ENCODE measurements around the gene SMC3. TPM values are rescaled to one million over a fixed set of nuclear protein-coding genes. Genes with fewer than 3 reads are reported as not detected.

Gene SMC3
- total RNA-seq, 1 experiment from 2014 or later, result 18.4 TPM

GRCh38 chr10:110641256-110641655 lies 73.8 kb downstream of the SMC3 start:
- BruUV-seq (replicated peaks), result no TSS peak
- CTCF ChIA-PET, result no interaction called here
- no peaks in the 10 kb centered on the region for H3K36me3 ChIP-seq (ENCODE audit: low read depth, low read length)
- TF ChIP-seq EZH2phosphoT487 (IDR thresholded peaks at IDR 0.05; ENCODE audit: borderline replicate concordance, low read length), result no peak
- TF ChIP-seq EZH2 (IDR thresholded peaks at IDR 0.05; ENCODE audit: low read length, unreplicated experiment), result no peak
- TF ChIP-seq, protein P1, sequence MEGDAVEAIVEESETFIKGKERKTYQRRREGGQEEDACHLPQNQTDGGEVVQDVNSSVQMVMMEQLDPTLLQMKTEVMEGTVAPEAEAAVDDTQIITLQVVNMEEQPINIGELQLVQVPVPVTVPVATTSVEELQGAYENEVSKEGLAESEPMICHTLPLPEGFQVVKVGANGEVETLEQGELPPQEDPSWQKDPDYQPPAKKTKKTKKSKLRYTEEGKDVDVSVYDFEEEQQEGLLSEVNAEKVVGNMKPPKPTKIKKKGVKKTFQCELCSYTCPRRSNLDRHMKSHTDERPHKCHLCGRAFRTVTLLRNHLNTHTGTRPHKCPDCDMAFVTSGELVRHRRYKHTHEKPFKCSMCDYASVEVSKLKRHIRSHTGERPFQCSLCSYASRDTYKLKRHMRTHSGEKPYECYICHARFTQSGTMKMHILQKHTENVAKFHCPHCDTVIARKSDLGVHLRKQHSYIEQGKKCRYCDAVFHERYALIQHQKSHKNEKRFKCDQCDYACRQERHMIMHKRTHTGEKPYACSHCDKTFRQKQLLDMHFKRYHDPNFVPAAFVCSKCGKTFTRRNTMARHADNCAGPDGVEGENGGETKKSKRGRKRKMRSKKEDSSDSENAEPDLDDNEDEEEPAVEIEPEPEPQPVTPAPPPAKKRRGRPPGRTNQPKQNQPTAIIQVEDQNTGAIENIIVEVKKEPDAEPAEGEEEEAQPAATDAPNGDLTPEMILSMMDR (conservative IDR thresholded peaks at IDR 0.05; ENCODE audit: low read depth, low read length), result no peak
- peaks cover 13% of the 10 kb centered on the region for H3K4me1 ChIP-seq (ENCODE audit: insufficient read depth, low read length)
- peak overlapping the region; percentile 43; the same call in 1 of the 2 replicates for H3K4me2 ChIP-seq (ENCODE audit: low read length)
- POLR2A ChIA-PET (ENCODE audit: unreplicated experiment), result no interaction called here
- H3K79me2 ChIP-seq (ENCODE audit: low read length), result no peaks in the 10 kb centered on the region
- H4K20me1 ChIP-seq (ENCODE audit: low read length), result no peaks in the 10 kb centered on the region
- no peak overlapping the region for H3K4me3 ChIP-seq (ENCODE audit: low read length)
- H2AFZ ChIP-seq (ENCODE audit: low read length), result no peak overlapping the region
- H3F3A ChIP-seq (ENCODE audit: low read length, unreplicated experiment), result no peaks in the 10 kb centered on the region
- no peak overlapping the region for H3K27ac ChIP-seq (ENCODE audit: low read length)
- ATAC-seq (peak; percentile 45), DNase-seq (peak; percentile 53)
- H3K27me3 ChIP-seq (ENCODE audit: low read length), result no peaks in the 10 kb centered on the region
- H3K9me2 ChIP-seq (replicated peaks; ENCODE audit: low read length), result no peaks in the 10 kb centered on the region
- no peak overlapping the region for H3K9ac ChIP-seq (ENCODE audit: low read length)
- no peaks in the 10 kb centered on the region for H3K9me3 ChIP-seq (ENCODE audit: low read length)
- intact Hi-C loops (cut with micrococcal nuclease), result no loop called here

DNA sequence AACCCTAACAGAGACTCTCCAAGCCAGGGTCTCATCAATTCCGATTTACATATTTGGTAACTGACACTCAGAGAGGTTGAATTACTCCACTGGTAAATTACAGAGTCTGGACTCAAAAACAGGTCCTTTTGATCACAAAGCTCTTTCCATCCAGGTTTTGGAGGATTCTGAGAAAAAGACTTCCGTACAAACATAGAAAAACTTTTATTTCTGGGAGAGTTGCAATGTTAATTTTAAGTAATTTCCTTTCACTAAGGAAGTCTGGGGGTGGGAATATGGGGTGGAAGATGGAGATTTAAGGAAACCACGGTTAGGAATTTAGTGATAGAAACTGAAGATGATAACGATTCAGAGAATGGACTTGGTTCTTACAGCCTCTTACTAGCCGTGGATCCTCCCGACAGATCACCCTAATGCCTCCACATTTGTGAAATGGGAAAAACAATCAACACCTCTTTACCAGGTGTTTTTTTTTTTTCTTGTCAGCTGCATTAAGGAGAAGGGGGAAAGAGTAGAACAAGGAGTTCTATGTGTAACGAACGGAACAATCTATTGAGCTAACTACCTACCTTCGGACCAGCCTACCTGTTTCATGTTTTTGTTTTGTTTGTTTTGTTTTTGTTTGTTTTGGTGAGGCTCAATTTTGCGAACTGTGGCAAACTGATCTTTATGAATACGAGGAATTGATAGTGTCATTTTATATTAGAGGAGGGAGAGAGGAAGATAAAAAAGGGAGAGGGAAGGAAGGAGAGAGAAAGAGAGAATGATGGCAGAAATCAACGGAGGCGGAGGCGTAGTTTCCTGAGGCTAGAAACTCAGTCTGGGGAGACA lies 74.9 kb downstream of the SMC3 start:
- CTCF ChIA-PET, result no interaction called here

More for the DNA sequence above, 74.9 kb downstream of the SMC3 start:
- H3K9me3 ChIP-seq (ENCODE audit: low read length), result no peaks in the 10 kb centered on the region
- no peak overlapping the region for H3K4me3 ChIP-seq (ENCODE audit: low read length)
- POLR2A ChIA-PET (ENCODE audit: unreplicated experiment), result no interaction called here
- H3K27ac ChIP-seq (ENCODE audit: low read length), result no peak overlapping the region
- H3K9me2 ChIP-seq (replicated peaks; ENCODE audit: low read length), result no peaks in the 10 kb centered on the region
- DNase-seq, result no peak
- no peaks in the 10 kb centered on the region for H3F3A ChIP-seq (ENCODE audit: low read length, unreplicated experiment)
- no peaks in the 10 kb centered on the region for H3K27me3 ChIP-seq (ENCODE audit: low read length)
- ATAC-seq, result no peak
- TF ChIP-seq, protein P1 (conservative IDR thresholded peaks at IDR 0.05; ENCODE audit: low read depth, low read length), result no peak
- TF ChIP-seq EZH2 (IDR thresholded peaks at IDR 0.05; ENCODE audit: low read length, unreplicated experiment) (no peak), EZH2phosphoT487 (IDR thresholded peaks at IDR 0.05; ENCODE audit: borderline replicate concordance, low read length) (no peak)
- no peak overlapping the region for H2AFZ ChIP-seq (ENCODE audit: low read length)
- H3K36me3 ChIP-seq (ENCODE audit: low read depth, low read length), result no peaks in the 10 kb centered on the region
- H3K4me2 ChIP-seq (ENCODE audit: low read length), result no peak overlapping the region
- intact Hi-C loops (cut with micrococcal nuclease), result no loop called here
- H3K9ac ChIP-seq (ENCODE audit: low read length), result no peak overlapping the region
- BruUV-seq (replicated peaks), result no TSS peak
- peaks cover 23% of the 10 kb centered on the region for H3K4me1 ChIP-seq (ENCODE audit: insufficient read depth, low read length)
- H4K20me1 ChIP-seq (ENCODE audit: low read length), result no peaks in the 10 kb centered on the region
- no peaks in the 10 kb centered on the region for H3K79me2 ChIP-seq (ENCODE audit: low read length)
